Measurements from ENCODE around the gene AFF1. TPM values are rescaled to one million over a fixed set of nuclear protein-coding genes. Genes with fewer than 3 reads are reported as not detected.

AFF1 gene
- total RNA-seq, 2 experiments from 2014 or later, result 47.3 to 57.8 TPM

- DNase-seq (no peak), ATAC-seq (no peak)
- Mint-ChIP-seq H3K4me3 (peak overlapping the region; percentile 97), H3K9me3 (ENCODE audit: low read depth) (no peaks in the 10 kb centered on the region), H3K36me3 (ENCODE audit: low read depth) (peaks cover 12% of the 10 kb centered on the region), H3K4me1 (peaks cover 46% of the 10 kb centered on the region), H3K27ac (peak overlapping the region; percentile 95), H3K27me3 (no peaks in the 10 kb centered on the region)
- ChIA-PET POLR2A (interaction anchor here (2.0 to 2.3 kb wide), 2 partner anchors 12 to 88 kb away, joined by 11 to 14 read pairs; no protein-coding TSS in a partner anchor), CTCF (interaction anchor here (0.8 to 2.6 kb wide), 8 partner anchors 34 to 91 kb away, joined by 3 to 12 read pairs (median 6); partner anchors contain the start of gene AFF1)
- intact Hi-C loops (cut with DNase I, micrococcal nuclease), result loop anchor here (1.0 to 10.0 kb wide), 4 partner anchors 67 to 419 kb away; partner anchors contain the start of genes KLHL8 (in 1 of the 2) and NUDT9 (in 1 of the 2)
These were observed 70.5 kb downstream of the AFF1 start for GRCh38 chr4:87005369-87005689.

GRCh38 chr4:87005690-87006425 lies 71.0 kb downstream of the AFF1 start:
- peaks cover 12% of the 10 kb centered on the region for H3K36me3 Mint-ChIP-seq (ENCODE audit: low read depth)
- DNase-seq, result peak; percentile 71
- ATAC-seq, result peak; percentile 43
- H3K4me3 Mint-ChIP-seq, result peak overlapping the region; percentile 97
- H3K4me1 Mint-ChIP-seq, result peaks cover 44% of the 10 kb centered on the region
- no peaks in the 10 kb centered on the region for H3K27me3 Mint-ChIP-seq
- intact Hi-C loops (cut with DNase I, micrococcal nuclease), result loop anchor here (1.0 to 10.0 kb wide), 14 partner anchors 11 to 419 kb away; partner anchors contain the start of genes KLHL8 (in 1 of the 2) and NUDT9 (in 1 of the 2)
- H3K27ac Mint-ChIP-seq, result peak overlapping the region; percentile 95
- ChIA-PET POLR2A (interaction anchor here (0.6 to 4.5 kb wide), 10 partner anchors 12 to 211 kb away, joined by 3 to 60 read pairs (median 6); partner anchors contain the start of gene AFF1), CTCF (interaction anchor here (0.6 to 3.2 kb wide), 19 partner anchors 9 to 119 kb away, joined by 3 to 20 read pairs (median 4); partner anchors contain the start of gene AFF1)
- no peaks in the 10 kb centered on the region for H3K9me3 Mint-ChIP-seq (ENCODE audit: low read depth)

GRCh38 chr4:87006426-87006675 lies 71.5 kb downstream of the AFF1 start:
- CTCF ChIA-PET, result interaction anchor here (0.6 to 3.2 kb wide), 15 partner anchors 9 to 118 kb away, joined by 3 to 20 read pairs (median 3); partner anchors contain the start of gene AFF1
- Mint-ChIP-seq H3K4me1 (peaks cover 48% of the 10 kb centered on the region), H3K36me3 (ENCODE audit: low read depth) (peaks cover 12% of the 10 kb centered on the region), H3K9me3 (ENCODE audit: low read depth) (no peaks in the 10 kb centered on the region), H3K4me3 (peak overlapping the region; percentile 97), H3K27ac (peak overlapping the region; percentile 95), H3K27me3 (no peaks in the 10 kb centered on the region)
- ATAC-seq, result no peak
- POLR2A ChIA-PET, result interaction anchor here (0.6 to 4.5 kb wide), 10 partner anchors 11 to 211 kb away, joined by 3 to 60 read pairs (median 6); partner anchors contain the start of gene AFF1
- DNase-seq, result no peak
- intact Hi-C loops (cut with DNase I, micrococcal nuclease), result loop anchor here (1.0 to 10.0 kb wide), 14 partner anchors 11 to 418 kb away; partner anchors contain the start of genes KLHL8 (in 1 of the 2) and NUDT9 (in 1 of the 2)

- CTCF ChIA-PET, result interaction anchor here (0.6 to 3.2 kb wide), 15 partner anchors 8 to 117 kb away, joined by 3 to 20 read pairs (median 3); partner anchors contain the start of gene AFF1
These were observed 72.1 kb downstream of the AFF1 start for GRCh38 chr4:87006676-87007527.

GRCh38 chr4:87007528-87008446 lies 73.0 kb downstream of the AFF1 start:
- intact Hi-C loops (cut with DNase I, micrococcal nuclease), result loop anchor here (5.0 to 10.0 kb wide), 3 partner anchors 65 to 417 kb away; partner anchors contain the start of genes KLHL8 (in 1 of the 2) and NUDT9 (in 1 of the 2)
- POLR2A ChIA-PET, result interaction anchor here (0.7 to 4.5 kb wide), 3 partner anchors 15 to 72 kb away, joined by 3 to 60 read pairs (median 10); partner anchors contain the start of gene AFF1

More at GRCh38 chr4:87006676-87007527, 72.1 kb downstream of the AFF1 start:
- H3K4me1 Mint-ChIP-seq, result peaks cover 49% of the 10 kb centered on the region
- peak overlapping the region; percentile 97 for H3K27ac Mint-ChIP-seq
- peaks cover 12% of the 10 kb centered on the region for H3K36me3 Mint-ChIP-seq (ENCODE audit: low read depth)
- DNase-seq, result peak; percentile 91
- intact Hi-C loops (cut with DNase I, micrococcal nuclease), result loop anchor here (1.0 to 10.0 kb wide), 14 partner anchors 10 to 418 kb away; partner anchors contain the start of genes KLHL8 (in 1 of the 2) and NUDT9 (in 1 of the 2)
- peak overlapping the region; percentile 97 for H3K4me3 Mint-ChIP-seq
- peak; percentile 82 for ATAC-seq
- POLR2A ChIA-PET, result interaction anchor here (0.6 to 4.5 kb wide), 9 partner anchors 11 to 210 kb away, joined by 3 to 60 read pairs (median 6); partner anchors contain the start of gene AFF1
- H3K27me3 Mint-ChIP-seq, result no peaks in the 10 kb centered on the region
- H3K9me3 Mint-ChIP-seq (ENCODE audit: low read depth), result no peaks in the 10 kb centered on the region

GRCh38 chr4:87009095-87009648 lies 74.4 kb downstream of the AFF1 start:
- ATAC-seq, result no peak
- Mint-ChIP-seq H3K9me3 (ENCODE audit: low read depth) (no peaks in the 10 kb centered on the region), H3K27me3 (no peaks in the 10 kb centered on the region)

More at GRCh38 chr4:87007528-87008446, 73.0 kb downstream of the AFF1 start:
- peaks cover 58% of the 10 kb centered on the region for H3K4me1 Mint-ChIP-seq
- no peaks in the 10 kb centered on the region for H3K27me3 Mint-ChIP-seq
- DNase-seq, result peak; percentile 68
- CTCF ChIA-PET, result interaction anchor here (1.4 to 3.2 kb wide), 7 partner anchors 26 to 86 kb away, joined by 3 to 20 read pairs (median 5); partner anchors contain the start of gene AFF1
- ATAC-seq, result no peak
- H3K9me3 Mint-ChIP-seq (ENCODE audit: low read depth), result no peaks in the 10 kb centered on the region
- H3K27ac Mint-ChIP-seq, result peak overlapping the region; percentile 97
- H3K4me3 Mint-ChIP-seq, result peak overlapping the region; percentile 97
- peaks cover 12% of the 10 kb centered on the region for H3K36me3 Mint-ChIP-seq (ENCODE audit: low read depth)

GRCh38 chr4:87010192-87010591 lies 75.4 kb downstream of the AFF1 start:
- Mint-ChIP-seq H3K36me3 (ENCODE audit: low read depth) (peaks cover 13% of the 10 kb centered on the region), H3K4me3 (peak overlapping the region; percentile 56), H3K4me1 (peaks cover 74% of the 10 kb centered on the region), H3K27me3 (no peaks in the 10 kb centered on the region), H3K9me3 (ENCODE audit: low read depth) (no peaks in the 10 kb centered on the region), H3K27ac (no peak overlapping the region)
- no peak for DNase-seq
- POLR2A ChIA-PET, result interaction anchor here (4.5 kb wide), 1 partner anchor 74 kb away, joined by 60 read pairs; the partner anchor contains the start of gene AFF1
- CTCF ChIA-PET, result interaction anchor here (1.0 to 1.2 kb wide), 2 partner anchors 53 to 83 kb away, joined by 3 to 4 read pairs; no protein-coding TSS in a partner anchor
- ATAC-seq, result no peak
- intact Hi-C loops (cut with DNase I, micrococcal nuclease), result no loop called here

More at GRCh38 chr4:87009095-87009648, 74.4 kb downstream of the AFF1 start:
- peaks cover 14% of the 10 kb centered on the region for H3K36me3 Mint-ChIP-seq (ENCODE audit: low read depth)
- peak overlapping the region; percentile 58 for H3K27ac Mint-ChIP-seq
- ChIA-PET CTCF (interaction anchor here (0.6 to 2.3 kb wide), 7 partner anchors 8 to 86 kb away, joined by 3 to 5 read pairs (median 4); partner anchors contain the start of gene AFF1), POLR2A (interaction anchor here (4.5 kb wide), 1 partner anchor 73 kb away, joined by 60 read pairs; the partner anchor contains the start of gene AFF1)
- intact Hi-C loops (cut with DNase I, micrococcal nuclease), result loop anchor here (5.0 to 10.0 kb wide), 3 partner anchors 63 to 416 kb away; partner anchors contain the start of genes KLHL8 (in 1 of the 2) and NUDT9 (in 1 of the 2)
- H3K4me3 Mint-ChIP-seq, result peak overlapping the region; percentile 56
- no peak for DNase-seq
- H3K4me1 Mint-ChIP-seq, result peaks cover 71% of the 10 kb centered on the region

GRCh38 chr4:87011340-87012034 lies 76.7 kb downstream of the AFF1 start:
- ChIA-PET CTCF (interaction anchor here (1.0 to 1.6 kb wide), 7 partner anchors 34 to 89 kb away, joined by 3 to 6 read pairs (median 3); partner anchors contain the start of gene AFF1), POLR2A (interaction anchor here (0.6 to 1.0 kb wide), 2 partner anchors 19 to 62 kb away, joined by 4 read pairs; no protein-coding TSS in a partner anchor)
- no peak for DNase-seq
- Mint-ChIP-seq H3K4me1 (peaks cover 77% of the 10 kb centered on the region), H3K27me3 (no peaks in the 10 kb centered on the region), H3K9me3 (ENCODE audit: low read depth) (no peaks in the 10 kb centered on the region), H3K27ac (peak overlapping the region; percentile 17), H3K4me3 (no peak overlapping the region), H3K36me3 (ENCODE audit: low read depth) (peaks cover 13% of the 10 kb centered on the region)
- no peak for ATAC-seq
- intact Hi-C loops (cut with DNase I, micrococcal nuclease), result no loop called here
